GM12875 (cell line): ENCODE measurements around the gene MOK.
A peak's percentile ranks its signal among the peaks of the same experiment; 100 is the strongest.
"Not testable (repeated sequence)": the region's sequence is repeated elsewhere in the genome, so short reads cannot be mapped to it uniquely, and the experiment has no call there.

Experiments used
- H3K4me3 ChIP-seq: one replicate; pipeline ENCODE4 v1.5.1; 2011; ENCODE audit warnings: low read depth, low read length, control low read depth
- CTCF ChIP-seq: IDR thresholded peaks from 2 replicates; pipeline ENCODE4 v1.5.1; 2011; ENCODE audit warnings: low read depth, mild to moderate bottlenecking, control low read depth, inconsistent platforms, low read length, moderate library complexity, borderline replicate concordance; ENCODE audit not compliant: insufficient read depth

The MOK gene

DNA sequence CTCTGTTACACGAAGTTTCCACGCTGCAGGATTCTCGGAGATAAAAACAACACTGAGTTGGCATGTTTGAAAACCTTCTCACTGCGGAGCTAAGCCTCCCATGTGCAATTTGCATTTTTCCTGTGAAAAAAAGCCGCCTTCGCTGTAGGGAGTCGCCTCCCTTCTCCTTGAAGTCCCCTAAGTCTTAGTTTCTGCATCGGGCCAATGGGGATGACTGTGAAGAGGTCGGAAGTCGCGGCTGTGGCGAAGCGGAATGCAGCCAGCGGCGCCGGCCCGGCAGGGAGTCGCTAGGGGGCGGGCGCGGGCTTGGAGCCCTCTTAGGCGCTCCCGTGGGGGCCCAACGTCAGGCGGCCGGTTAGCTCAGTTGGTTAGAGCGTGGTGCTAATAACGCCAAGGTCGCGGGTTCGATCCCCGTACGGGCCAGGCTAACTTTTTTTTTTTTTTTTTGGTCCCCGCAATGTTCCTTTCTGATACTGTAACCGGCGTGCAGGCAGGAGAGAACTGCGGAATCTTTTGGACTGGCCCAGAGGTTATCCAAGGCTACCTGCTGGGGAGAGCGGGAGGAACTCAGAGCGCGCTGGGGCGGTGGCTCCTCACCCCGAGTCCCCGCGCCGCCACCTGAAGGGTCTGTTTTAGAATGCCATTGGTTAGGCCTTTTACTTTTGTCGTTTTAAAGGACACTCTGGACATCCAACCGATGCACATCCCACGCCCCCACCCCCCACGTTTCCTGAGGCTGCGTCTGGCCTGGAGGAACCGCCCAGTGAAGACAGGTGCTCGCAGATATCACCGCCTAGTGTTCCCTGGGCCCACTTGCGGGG lies 12.0 kb upstream of the MOK start:
- peak; percentile 77 for TF ChIP-seq CTCF
- peak overlapping the region; percentile 57 for H3K4me3 ChIP-seq

DNA sequence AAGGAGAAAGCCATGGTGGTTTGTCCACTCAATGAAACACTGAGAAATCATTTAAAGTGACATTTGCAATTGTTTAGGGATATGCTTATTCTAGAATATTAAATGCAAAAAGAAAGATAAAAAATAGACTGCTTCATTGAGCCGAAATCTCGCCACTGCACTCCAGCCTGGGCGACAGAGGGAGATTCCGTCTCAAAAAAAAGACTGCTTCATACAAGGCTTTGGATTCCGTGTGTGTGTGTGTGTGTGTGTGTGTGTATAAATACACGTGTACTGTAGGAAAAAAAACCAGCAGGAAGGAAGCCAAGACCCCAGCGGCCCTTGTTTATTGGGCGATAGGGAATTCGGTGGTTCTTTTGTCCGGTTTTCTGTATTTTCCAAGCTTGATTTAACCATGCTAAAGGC lies 11.4 kb upstream of the MOK start:
- peak overlapping the region; percentile 37 for H3K4me3 ChIP-seq
- no peak for TF ChIP-seq CTCF

DNA sequence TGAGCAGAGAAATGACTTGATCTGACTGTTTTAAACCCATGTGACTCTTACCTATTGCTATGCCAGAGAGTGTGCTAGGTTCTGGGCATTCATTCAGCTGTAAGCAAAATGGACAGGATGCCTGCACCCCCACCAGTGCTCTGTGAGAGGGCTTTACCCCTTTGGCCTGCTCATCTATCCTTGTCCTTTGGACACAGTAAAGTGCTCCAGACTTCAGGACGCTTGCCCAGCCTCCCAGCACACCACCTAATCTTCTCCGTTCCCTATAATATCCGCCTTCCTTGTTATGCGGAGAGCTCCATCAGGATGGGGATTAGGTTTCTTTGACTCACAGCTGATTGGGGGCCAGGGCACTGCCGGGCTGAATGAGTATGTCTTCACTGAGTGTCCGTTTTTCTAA lies 10.2 kb upstream of the MOK start:
- no peak overlapping the region for H3K4me3 ChIP-seq
- no peak for TF ChIP-seq CTCF

DNA sequence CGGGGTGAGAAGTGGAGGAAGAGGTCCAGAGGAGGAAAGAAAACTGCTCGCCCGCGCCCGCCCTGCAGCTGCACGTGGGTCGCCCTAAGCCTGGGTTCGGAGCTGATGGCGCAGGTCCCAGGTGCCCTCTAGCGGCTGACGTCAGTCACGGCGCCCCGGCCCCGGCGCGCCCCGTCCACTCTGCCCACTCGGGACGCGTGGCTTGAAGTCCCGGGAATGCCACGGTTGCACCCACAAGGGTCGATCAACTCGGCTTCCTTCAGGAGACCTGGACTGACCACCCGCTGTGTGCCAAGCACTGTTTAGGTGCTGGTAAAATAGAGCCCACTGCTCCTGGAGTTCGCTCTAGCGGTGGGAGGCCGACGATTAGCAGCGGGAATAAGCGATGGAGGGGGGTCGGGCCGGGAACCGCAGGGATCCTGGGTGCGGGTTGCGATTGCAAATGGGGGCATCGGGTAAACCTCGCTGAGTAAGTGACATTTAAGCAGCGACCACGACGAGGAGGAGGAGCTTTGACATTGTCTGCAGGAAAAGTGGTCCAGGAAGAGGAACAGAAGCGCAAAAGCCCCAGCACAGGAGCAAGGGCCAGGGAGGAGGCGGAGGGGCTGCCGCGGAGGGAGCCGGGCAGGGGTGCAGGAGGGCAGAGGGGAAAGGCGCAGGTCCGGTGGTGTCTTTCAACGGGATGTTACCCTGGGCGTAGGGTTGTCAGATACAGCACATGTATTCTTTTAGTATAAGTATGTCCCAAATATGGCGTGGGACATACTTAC lies 9.5 kb upstream of the MOK start:
- H3K4me3 ChIP-seq, result peak overlapping the region; percentile 49
- peak; percentile 96 for TF ChIP-seq CTCF

DNA sequence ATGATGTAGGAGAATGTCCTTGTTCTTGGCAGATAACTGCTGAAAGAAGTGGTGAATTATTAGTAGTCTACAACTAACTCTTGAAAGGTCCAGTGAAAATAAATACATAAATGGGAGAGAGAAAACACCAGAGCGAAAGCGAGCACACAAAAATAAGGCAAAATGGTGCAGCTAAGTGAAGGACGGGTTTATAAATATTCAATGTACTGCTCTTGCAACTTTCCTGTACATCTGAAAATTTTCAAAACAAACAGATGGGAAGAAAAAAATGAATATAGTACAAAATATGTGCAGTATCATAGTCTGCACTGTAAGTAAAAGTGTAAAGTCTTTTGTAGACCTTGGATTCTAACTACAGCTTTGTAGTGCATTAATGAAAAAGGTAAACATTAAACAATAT lies 1.3 kb downstream of the MOK start:
- H3K4me3 ChIP-seq, result no peak overlapping the region
- TF ChIP-seq CTCF, result no peak

GRCh38 chr14:102298303-102299070 lies 6.5 kb downstream of the MOK start:
- H3K4me3 ChIP-seq, result not testable (repeated sequence)

GRCh38 chr14:102297436-102298170 lies 7.4 kb downstream of the MOK start:
- no peak overlapping the region for H3K4me3 ChIP-seq
- no peak for TF ChIP-seq CTCF
